ENCODE results near the gene C1orf141.

GRCh38 chr1:67051196-67051595 is 83.6 kb downstream of the C1orf141 start:
- TF ChIP-seq POLR2AphosphoS5 (IDR thresholded peaks at IDR 0.05) (no peak), CTCF (IDR thresholded peaks at IDR 0.05) (no peak), POLR2A (IDR thresholded peaks at IDR 0.05; ENCODE audit: low read depth) (no peak), EP300 (IDR thresholded peaks at IDR 0.05) (no peak)
